OCI-LY7 (cell line): ENCODE data around the gene RTL10. TPM values are rescaled to one million over a fixed set of nuclear protein-coding genes. Genes with fewer than 3 reads are reported as not detected.

ENCODE experiments used
- BruUV-seq: library from RNA; stranded (reverse); fragments of 400-500 nt; replicated peaks from 2 replicates; lab custom pipeline; 2021; lab: Mats Ljungman, UMichigan
- CTCF ChIA-PET: fragments of 300-600 bp; sonication (Branson Sonifier 250); formaldehyde crosslinking; loops from one replicate; lab custom pipeline; 2022; ENCODE audit warnings: antibody characterized with exemption; ENCODE audit not compliant: unreplicated experiment; lab: Charles Lee
- POLR2A ChIA-PET: fragments of 300-600 bp; sonication (Branson Sonifier 250); formaldehyde crosslinking; loops from one replicate; lab custom pipeline; 2022; ENCODE audit warnings: antibody characterized with exemption; lab: Charles Lee
- DNase-seq: peaks from one replicate; pipeline ENCODE4 v3.0.0-alpha.2; 2015; ENCODE audit warnings: low spot score
- H2AFZ ChIP-seq: fragments of 200-600 bp; sonication (generic), shearing (Covaris generic); 2 replicates; pipeline ENCODE4 v1.6.1; 2014; ENCODE audit warnings: mild to moderate bottlenecking, antibody characterized with exemption, low read length, moderate library complexity
- H3K27ac ChIP-seq: fragments of 200-600 bp; sonication (generic); 2 replicates; pipeline ENCODE4 v1.5.1; 2014; ENCODE audit warnings: mixed run types, low read depth, mild to moderate bottlenecking, moderate library complexity, low read length, inconsistent platforms; ENCODE audit not compliant: poor library complexity, severe bottlenecking
- H3K36me3 ChIP-seq: fragments of 200-600 bp; sonication (generic); 2 replicates; pipeline ENCODE4 v1.6.1; 2014; ENCODE audit warnings: mild to moderate bottlenecking, antibody characterized with exemption, low read length, moderate library complexity, mixed read lengths; ENCODE audit not compliant: insufficient read depth
- H3K4me1 ChIP-seq: fragments of 200-600 bp; sonication (generic); 2 replicates; pipeline ENCODE4 v1.5.1; 2014; ENCODE audit warnings: mild to moderate bottlenecking, low read length; ENCODE audit not compliant: insufficient read depth, poor library complexity, severe bottlenecking
- H3K4me2 ChIP-seq: fragments of 200-600 bp; sonication (generic); 2 replicates; pipeline ENCODE4 v1.6.1; 2014; ENCODE audit warnings: mild to moderate bottlenecking, low read length
- H3K4me3 ChIP-seq: fragments of 200-600 bp; sonication (generic); 2 replicates; pipeline ENCODE4 v1.5.1; 2014; ENCODE audit warnings: mild to moderate bottlenecking, low read depth, low read length; ENCODE audit not compliant: poor library complexity, severe bottlenecking
- H3K79me2 ChIP-seq: fragments of 200-600 bp; sonication (generic); 2 replicates; pipeline ENCODE4 v1.6.1; 2016; ENCODE audit warnings: low read depth, mild to moderate bottlenecking, low read length, moderate library complexity, mixed read lengths; ENCODE audit not compliant: insufficient read depth
- H3K9me2 ChIP-seq: fragments of 200-600 bp; sonication (generic); 2 replicates; pipeline ENCODE4 v1.6.1; 2016; ENCODE audit warnings: mild to moderate bottlenecking, low read length, mixed read lengths; ENCODE audit not compliant: insufficient read depth
- H3K9me3 ChIP-seq: fragments of 200-600 bp; sonication (generic); 2 replicates; pipeline ENCODE4 v1.6.1; 2014; ENCODE audit warnings: mild to moderate bottlenecking, mixed run types, low read length, mixed read lengths
- H4K20me1 ChIP-seq: fragments of 200-600 bp; sonication (generic); 2 replicates; pipeline ENCODE4 v1.6.1; 2014; ENCODE audit warnings: mild to moderate bottlenecking, antibody characterized with exemption, low read length, moderate library complexity, mixed read lengths; ENCODE audit not compliant: insufficient read depth
- CTCF ChIP-seq: fragments of 200-600 bp; sonication (generic); conservative IDR thresholded peaks from 2 replicates; pipeline ENCODE4 v1.5.1; 2014; ENCODE audit warnings: mild to moderate bottlenecking, antibody characterized with exemption, low read length, moderate library complexity, mixed read lengths
- EZH2phosphoT487 ChIP-seq: fragments of 200-600 bp; sonication (generic); IDR thresholded peaks from 2 replicates; pipeline ENCODE4 v1.6.1; 2018; ENCODE audit warnings: low read depth, borderline replicate concordance, mild to moderate bottlenecking, mixed run types, antibody characterized with exemption, low read length, moderate library complexity, mixed read lengths
- intact Hi-C: fragments of 100-400 bp; cut with micrococcal nuclease; formaldehyde crosslinking; loops from one replicate; pipeline ENCODE4 v1.10.0; 2022; ENCODE audit not compliant: unreplicated experiment
- total RNA-seq, 2 experiments: library from RNA; depleted of rRNA in 1 of 2; stranded (reverse); fragments of >200 nt in 1 of 2; shearing (Covaris generic) in 1 of 2; gene quantifications; 2 replicates each; pipeline ENCODE4 v1.2.3, GENCODE V29; 2014 to 2022

Gene RTL10
- total RNA-seq, 2 experiments from 2014 or later: 26.2 to 28.2 TPM

GRCh38 chr22:19810381-19811201, 44.1 kb downstream of the RTL10 start:
- no peak for TF ChIP-seq CTCF
- TF ChIP-seq EZH2phosphoT487: no peak
- ChIA-PET CTCF (no interaction called here), POLR2A (no interaction called here)
- Histone ChIP-seq H3K27ac (no peak overlapping the region), H3K4me1 (no peaks in the 10 kb centered on the region), H3K36me3 (no peaks in the 10 kb centered on the region), H3K79me2 (no peaks in the 10 kb centered on the region), H3K9me3 (no peaks in the 10 kb centered on the region), H2AFZ (no peak overlapping the region), H3K9me2 (no peaks in the 10 kb centered on the region), H3K4me3 (no peak overlapping the region), H3K4me2 (no peak overlapping the region), H4K20me1 (no peaks in the 10 kb centered on the region)
- no TSS peak for BruUV-seq
- intact Hi-C loops: no loop called here
- DNase-seq: no peak

- Histone ChIP-seq H3K36me3 (no peaks in the 10 kb centered on the region), H3K9me2 (no peaks in the 10 kb centered on the region), H3K27ac (no peak overlapping the region), H3K4me3 (no peak overlapping the region), H3K4me2 (no peak overlapping the region), H3K9me3 (no peaks in the 10 kb centered on the region), H4K20me1 (no peaks in the 10 kb centered on the region), H3K4me1 (no peaks in the 10 kb centered on the region), H3K79me2 (no peaks in the 10 kb centered on the region), H2AFZ (no peak overlapping the region)
- intact Hi-C loops: no loop called here
- no peak for DNase-seq
- no peak for TF ChIP-seq CTCF
- no peak for TF ChIP-seq EZH2phosphoT487
- POLR2A ChIA-PET: interaction anchor here (0.9 kb wide), 1 partner anchor 37 kb away, joined by 3 read pairs; no protein-coding TSS in a partner anchor
- BruUV-seq: no TSS peak
- CTCF ChIA-PET: no interaction called here
Observed at GRCh38 chr22:19809741-19810140, 44.9 kb downstream of the RTL10 start.

- Histone ChIP-seq H3K4me2 (no peak overlapping the region), H3K9me2 (no peaks in the 10 kb centered on the region), H3K79me2 (no peaks in the 10 kb centered on the region), H3K36me3 (no peaks in the 10 kb centered on the region), H4K20me1 (no peaks in the 10 kb centered on the region), H2AFZ (no peak overlapping the region), H3K27ac (no peak overlapping the region), H3K4me1 (no peaks in the 10 kb centered on the region), H3K4me3 (no peak overlapping the region), H3K9me3 (no peaks in the 10 kb centered on the region)
- no peak for TF ChIP-seq CTCF
- intact Hi-C loops: no loop called here
- no TSS peak for BruUV-seq
- no peak for DNase-seq
- POLR2A ChIA-PET: interaction anchor here (0.9 kb wide), 1 partner anchor 36 kb away, joined by 3 read pairs; no protein-coding TSS in a partner anchor
- CTCF ChIA-PET: no interaction called here
Observed at GRCh38 chr22:19808873-19809478, 45.7 kb downstream of the RTL10 start.
